Endodermal cell (in vitro differentiated cells): ENCODE data around the gene SEPHS2. TPM values are rescaled to one million over a fixed set of nuclear protein-coding genes. Genes with fewer than 3 reads are reported as not detected.

Experiments used
- DNase-seq: peaks from one replicate; pipeline ENCODE4 v3.0.0-alpha.2; 2017
- H3K27ac ChIP-seq: 2 replicates; pipeline ENCODE4 v1.5.1; 2013; ENCODE audit warnings: mild to moderate bottlenecking, low read depth, low read length, moderate library complexity
- H3K27me3 ChIP-seq: 2 replicates; pipeline ENCODE4 v1.6.1; 2013; ENCODE audit warnings: mild to moderate bottlenecking, low read length, moderate library complexity; ENCODE audit not compliant: insufficient read depth, control insufficient read depth, poor library complexity, severe bottlenecking
- H3K36me3 ChIP-seq: 2 replicates; pipeline ENCODE4 v1.7.0; 2013; ENCODE audit warnings: mild to moderate bottlenecking, low read length, moderate library complexity; ENCODE audit not compliant: control insufficient read depth, insufficient read depth
- H3K4me1 ChIP-seq: one replicate; pipeline ENCODE4 v1.7.0; 2013; ENCODE audit warnings: low read length; ENCODE audit not compliant: control insufficient read depth, insufficient read depth
- H3K4me3 ChIP-seq: 2 replicates; pipeline ENCODE4 v1.5.1; 2013; ENCODE audit warnings: mild to moderate bottlenecking, low read length, moderate library complexity
- H3K9ac ChIP-seq: 2 replicates; pipeline ENCODE4 v1.6.1; 2013; ENCODE audit warnings: mild to moderate bottlenecking, low read length, moderate library complexity; ENCODE audit not compliant: poor library complexity, severe bottlenecking; ENCODE audit errors: extremely low read depth
- H3K9me3 ChIP-seq: 2 replicates; pipeline ENCODE4 v1.6.1; 2013; ENCODE audit warnings: mild to moderate bottlenecking, low read length, moderate library complexity; ENCODE audit not compliant: control insufficient read depth
- H3K27ac Mint-ChIP-seq: 2 replicates; pipeline ENCODE4 v1.8.0; 2020; ENCODE audit warnings: mixed read lengths
- H3K27me3 Mint-ChIP-seq: 2 replicates; pipeline ENCODE4 v1.8.0; 2021; ENCODE audit warnings: mild to moderate bottlenecking, mixed read lengths; ENCODE audit not compliant: insufficient read depth
- H3K36me3 Mint-ChIP-seq: 2 replicates; pipeline ENCODE4 v1.8.0; 2020; ENCODE audit warnings: low read depth, mixed read lengths
- H3K4me1 Mint-ChIP-seq: 2 replicates; pipeline ENCODE4 v1.8.0; 2020; ENCODE audit warnings: mixed read lengths
- H3K4me3 Mint-ChIP-seq: 2 replicates; pipeline ENCODE4 v1.8.0; 2020; ENCODE audit warnings: mild to moderate bottlenecking, moderate library complexity, mixed read lengths
- H3K9me3 Mint-ChIP-seq: 2 replicates; pipeline ENCODE4 v1.8.0; 2020; ENCODE audit warnings: mild to moderate bottlenecking, mixed read lengths
- CTCF ChIP-seq: fragments of 200-600 bp; sonication (generic); conservative IDR thresholded peaks from 2 replicates; pipeline ENCODE4 v1.5.0; 2021; ENCODE audit warnings: antibody characterized with exemption, mild to moderate bottlenecking
- WGBS, 2 experiments: methylation state at CpG; one replicate each; pipeline versions ENCODE4 v1.1.5 to v1.1.7; 2013; ENCODE audit warnings: missing lambda C conversion rate in 2 of 2, mixed read lengths in 1 of 2; ENCODE audit not compliant: insufficient coverage in 1 of 2, insufficient read length in 1 of 2; 5-methylcytosine and 5-hydroxymethylcytosine counted together
- total RNA-seq, 2 donors: library from RNA; stranded (reverse); fragmentation: NEBNext Ultra II Directional in 1 of 2; extraction: Animal tissue kit (Norgen Biotek cat#: 25700) in 1 of 2; gene quantifications; 2 replicates in 1 of 2; 3 replicates in 1 of 2; pipeline ENCODE4 v1.2.1, GENCODE V29; 2021

The SEPHS2 gene
- total RNA-seq, 2 donors from 2014 or later, result 35.7 to 37.5 TPM

GRCh38 chr16:30428055-30428454 is 17.6 kb downstream of the SEPHS2 start:
- peaks cover 8% of the 10 kb centered on the region for H3K4me1 Mint-ChIP-seq
- Histone ChIP-seq H3K9ac (no peak overlapping the region), H3K4me1 (no peaks in the 10 kb centered on the region), H3K4me3 (no peak overlapping the region), H3K27me3 (no peaks in the 10 kb centered on the region), H3K36me3 (peaks cover 38% of the 10 kb centered on the region), H3K27ac (no peak overlapping the region), H3K9me3 (no peaks in the 10 kb centered on the region)
- no peak for TF ChIP-seq CTCF
- H3K4me3 Mint-ChIP-seq, result no peak overlapping the region
- no peak overlapping the region for H3K27ac Mint-ChIP-seq
- no peak for DNase-seq
- peaks cover 45% of the 10 kb centered on the region for H3K36me3 Mint-ChIP-seq
- WGBS, 2 experiments, result 97 to 98% methylated on average over 4 of the region's 4 CpGs
- H3K27me3 Mint-ChIP-seq, result peaks cover 11% of the 10 kb centered on the region
- no peaks in the 10 kb centered on the region for H3K9me3 Mint-ChIP-seq

GRCh38 chr16:30421010-30421409 is 24.7 kb downstream of the SEPHS2 start:
- Histone ChIP-seq H3K27me3 (no peaks in the 10 kb centered on the region), H3K36me3 (peaks cover 55% of the 10 kb centered on the region), H3K9me3 (no peaks in the 10 kb centered on the region), H3K4me3 (no peak overlapping the region), H3K27ac (no peak overlapping the region), H3K4me1 (no peaks in the 10 kb centered on the region), H3K9ac (no peak overlapping the region)
- Mint-ChIP-seq H3K27ac (no peak overlapping the region), H3K4me3 (no peak overlapping the region), H3K36me3 (peaks cover 55% of the 10 kb centered on the region), H3K27me3 (no peaks in the 10 kb centered on the region), H3K4me1 (peaks cover 17% of the 10 kb centered on the region), H3K9me3 (no peaks in the 10 kb centered on the region)
- no peak for DNase-seq
- no peak for TF ChIP-seq CTCF
- 92% methylated on average over 5 of the region's 5 CpGs for WGBS, 2 experiments

GRCh38 chr16:30418350-30419181 is 27.1 kb downstream of the SEPHS2 start:
- no peak overlapping the region for H3K27ac Mint-ChIP-seq

More at GRCh38 chr16:30418350-30419181, 27.1 kb downstream of the SEPHS2 start:
- no peaks in the 10 kb centered on the region for H3K27me3 ChIP-seq
- peaks cover 15% of the 10 kb centered on the region for H3K4me1 Mint-ChIP-seq
- no peaks in the 10 kb centered on the region for H3K9me3 ChIP-seq
- H3K9ac ChIP-seq, result peak overlapping the region; percentile 20
- H3K9me3 Mint-ChIP-seq, result no peaks in the 10 kb centered on the region
- H3K4me3 ChIP-seq, result peak overlapping the region; percentile 70
- no peaks in the 10 kb centered on the region for H3K27me3 Mint-ChIP-seq
- 72 to 95% methylated on average over 14 to 27 of the region's 31 CpGs for WGBS, 2 experiments
- peak; percentile 3 for TF ChIP-seq CTCF
- no peak for DNase-seq
- peak overlapping the region; percentile 26 for H3K4me3 Mint-ChIP-seq
- H3K36me3 Mint-ChIP-seq, result peaks cover 50% of the 10 kb centered on the region
- no peaks in the 10 kb centered on the region for H3K4me1 ChIP-seq
- no peak overlapping the region for H3K27ac ChIP-seq
- H3K36me3 ChIP-seq, result peaks cover 44% of the 10 kb centered on the region
